NCI-H69 (cell line): Measurements from ENCODE around the gene VIM.

Experiments
- DNase-seq: peaks from one replicate; lab custom pipeline; 2025; lab: John Stamatoyannopoulos, UW

VIM gene

GRCh38 chr10:17209881-17210280 lies 18.2 kb upstream of the VIM start:
- no peak for DNase-seq

- DNase-seq: no peak
Observed at GRCh38 chr10:17210361-17210760, 17.7 kb upstream of the VIM start.

GRCh38 chr10:17212802-17213221 lies 15.2 kb upstream of the VIM start:
- no peak for DNase-seq

DNA sequence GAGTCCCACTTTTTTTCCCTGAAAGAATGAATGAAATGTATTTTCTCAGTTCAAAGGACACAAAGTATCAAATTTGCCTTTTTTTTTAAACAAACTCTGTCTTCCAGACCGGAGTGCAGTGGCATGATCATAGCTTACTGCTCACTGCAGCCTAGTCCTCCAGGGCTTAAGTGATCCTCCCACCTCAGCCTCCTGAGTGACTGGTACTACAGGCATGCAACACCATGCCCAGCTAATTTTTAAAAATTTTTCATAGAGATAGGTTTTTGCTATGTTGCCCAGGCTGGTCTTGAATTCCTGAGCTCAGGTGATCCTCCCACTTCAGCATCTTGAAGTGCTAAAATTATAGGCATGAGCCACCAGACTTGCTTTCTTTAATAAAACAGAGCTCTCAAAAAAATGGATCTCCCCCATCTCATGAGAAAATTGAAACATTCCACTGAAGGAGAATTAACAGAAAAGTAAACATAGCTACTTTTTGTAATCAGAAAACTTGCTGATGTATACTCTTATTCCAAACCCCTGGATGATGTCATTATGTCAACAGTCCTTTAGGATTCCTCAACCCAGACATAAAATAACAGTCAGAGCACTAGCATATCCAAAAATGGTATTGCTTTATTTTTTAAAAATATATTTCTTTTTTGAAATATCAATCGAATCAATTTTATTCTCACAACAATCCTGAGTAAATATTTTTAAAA lies 14.2 kb upstream of the VIM start:
- DNase-seq: no peak

GRCh38 chr10:17214526-17214925 lies 13.5 kb upstream of the VIM start:
- no peak for DNase-seq

DNA sequence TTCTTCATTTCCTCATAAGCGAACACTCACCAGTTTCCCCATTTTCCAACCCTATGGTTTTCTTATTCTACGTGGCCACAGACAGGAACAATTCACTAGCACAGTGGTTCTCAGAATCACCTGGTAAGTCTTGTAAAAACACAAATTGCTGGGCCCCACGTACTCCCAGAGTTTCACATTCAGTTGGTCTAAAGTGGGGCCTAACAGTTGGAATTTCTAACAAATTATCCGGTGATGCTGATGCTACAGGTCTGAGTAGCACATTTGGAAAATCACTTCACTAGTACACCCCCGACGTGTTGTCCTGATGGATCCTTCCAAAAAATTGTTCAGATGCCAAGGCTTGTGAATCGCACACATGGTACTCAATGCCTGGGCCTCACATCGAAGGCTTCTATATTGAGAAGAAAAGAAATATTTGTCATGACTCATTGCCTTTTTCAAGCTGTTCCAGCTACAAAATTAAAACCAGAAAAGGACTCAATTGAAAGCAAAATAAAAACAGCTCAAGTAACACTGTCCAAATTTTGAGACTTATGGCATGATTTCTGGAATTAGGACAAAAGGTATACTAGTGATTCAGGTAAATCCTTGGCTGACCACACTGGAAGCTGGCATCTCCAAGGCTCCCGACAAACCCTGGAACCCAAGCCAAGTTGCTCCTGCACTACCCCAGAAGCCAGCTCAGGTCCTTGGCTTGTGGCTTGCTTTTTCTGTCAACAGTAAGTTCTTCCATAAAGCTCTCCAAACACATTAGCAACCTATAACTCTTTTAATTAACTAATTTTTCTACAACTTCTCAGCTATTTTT lies 12.9 kb upstream of the VIM start:
- DNase-seq: no peak

DNA sequence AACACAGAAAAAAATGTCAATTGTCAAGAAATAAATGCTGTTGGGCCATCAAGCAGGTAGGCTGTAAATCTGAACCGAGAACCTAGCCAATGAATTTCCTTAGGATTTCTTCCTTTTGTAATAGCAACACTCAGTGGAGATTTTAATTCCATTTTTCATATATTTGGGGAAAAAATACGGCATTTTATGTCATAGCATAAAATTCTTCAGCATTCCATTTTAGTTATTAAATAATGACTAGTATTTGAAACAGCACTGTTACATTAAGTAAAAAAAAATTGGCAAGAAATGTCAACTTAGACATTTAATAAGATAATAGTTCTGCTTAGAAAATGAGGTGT lies 12.3 kb upstream of the VIM start:
- DNase-seq: no peak

DNA sequence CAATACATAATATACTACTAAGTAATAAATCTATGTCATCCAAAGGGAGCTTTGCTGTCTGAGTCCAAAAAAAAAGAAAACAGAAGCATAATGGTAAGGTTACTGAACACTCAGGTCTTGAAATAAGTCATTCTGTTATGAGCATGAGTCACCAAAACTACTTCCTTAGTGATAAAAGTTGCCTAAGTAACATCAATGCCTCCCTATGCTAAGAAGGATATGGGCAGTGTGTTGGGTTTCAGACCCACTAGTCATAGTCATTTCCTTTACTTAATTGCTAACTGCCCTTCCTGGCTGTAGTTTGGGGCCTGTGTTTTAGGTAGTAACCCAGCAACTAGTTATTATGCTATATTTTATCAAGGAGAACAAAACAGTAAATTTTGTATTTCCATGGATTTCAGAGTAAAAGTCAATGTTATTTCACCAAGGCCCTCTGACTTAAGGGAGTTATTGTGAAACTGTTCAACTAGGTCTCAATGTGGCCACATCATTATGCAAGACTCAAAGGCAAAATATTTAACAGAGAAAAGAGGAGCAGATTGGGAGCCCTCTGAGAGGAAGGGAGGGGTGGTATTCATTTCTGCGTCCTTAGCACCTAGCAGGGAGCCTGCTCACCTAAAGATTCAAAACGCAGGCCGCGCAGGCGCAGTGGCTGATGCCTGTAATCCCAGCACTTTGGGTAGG lies 11.7 kb upstream of the VIM start:
- DNase-seq: no peak

GRCh38 chr10:17216901-17217395 lies 11.1 kb upstream of the VIM start:
- no peak for DNase-seq

- DNase-seq: no peak
Observed at GRCh38 chr10:17217631-17218232, 10.3 kb upstream of the VIM start.

GRCh38 chr10:17219024-17219423 lies 9.0 kb upstream of the VIM start:
- no peak for DNase-seq

GRCh38 chr10:17220652-17221100 lies 7.4 kb upstream of the VIM start:
- no peak for DNase-seq

DNA sequence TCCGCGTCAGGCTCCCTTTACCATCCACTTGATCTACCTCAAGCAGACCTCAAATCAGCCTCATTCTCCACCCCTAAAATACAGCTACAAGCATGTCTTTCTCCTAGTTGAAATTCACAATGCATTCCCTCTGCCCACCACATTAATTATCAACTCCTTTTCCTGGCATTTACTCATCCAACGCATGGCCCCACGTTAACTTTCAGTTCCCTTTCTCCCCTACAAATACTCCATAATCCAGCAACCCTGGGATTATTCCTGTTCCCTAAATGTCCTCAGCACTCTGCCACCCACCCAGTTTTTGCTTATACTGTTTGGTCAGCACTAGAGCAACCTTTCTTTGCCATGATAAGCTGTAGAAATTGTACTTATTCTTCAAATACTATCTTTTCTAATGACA lies 5.7 kb upstream of the VIM start:
- DNase-seq: no peak

DNA sequence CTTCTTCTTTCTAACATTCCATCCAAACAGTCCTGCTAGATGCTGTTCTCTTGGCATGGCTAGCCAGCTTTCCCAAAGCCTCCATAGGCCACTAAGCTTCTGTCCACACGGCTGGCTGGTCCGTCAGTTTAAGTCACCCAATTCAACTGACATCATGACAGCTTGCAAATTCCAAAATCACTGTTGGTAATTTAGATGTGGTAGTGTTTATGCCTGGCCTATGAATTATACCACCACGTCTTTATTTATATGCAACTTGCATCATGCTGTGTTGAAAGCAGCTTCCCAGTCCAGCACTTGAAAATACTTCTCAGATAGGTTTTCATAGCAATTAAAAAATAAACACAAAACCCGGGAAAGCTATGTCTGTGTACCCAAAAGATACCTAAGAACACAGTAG lies 2.2 kb upstream of the VIM start:
- DNase-seq: no peak

GRCh38 chr10:17226891-17227303 lies 1.1 kb upstream of the VIM start:
- no peak for DNase-seq

GRCh38 chr10:17227367-17228090 lies 512 bp upstream of the VIM start:
- DNase-seq: no peak

- DNase-seq: no peak
Observed at GRCh38 chr10:17229016-17229716, 1.1 kb downstream of the VIM start.

DNA sequence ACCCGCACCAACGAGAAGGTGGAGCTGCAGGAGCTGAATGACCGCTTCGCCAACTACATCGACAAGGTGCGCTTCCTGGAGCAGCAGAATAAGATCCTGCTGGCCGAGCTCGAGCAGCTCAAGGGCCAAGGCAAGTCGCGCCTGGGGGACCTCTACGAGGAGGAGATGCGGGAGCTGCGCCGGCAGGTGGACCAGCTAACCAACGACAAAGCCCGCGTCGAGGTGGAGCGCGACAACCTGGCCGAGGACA lies 1.6 kb downstream of the VIM start:
- no peak for DNase-seq

- peak; percentile 47 for DNase-seq
Observed at GRCh38 chr10:17229967-17230682, 2.1 kb downstream of the VIM start.

DNA sequence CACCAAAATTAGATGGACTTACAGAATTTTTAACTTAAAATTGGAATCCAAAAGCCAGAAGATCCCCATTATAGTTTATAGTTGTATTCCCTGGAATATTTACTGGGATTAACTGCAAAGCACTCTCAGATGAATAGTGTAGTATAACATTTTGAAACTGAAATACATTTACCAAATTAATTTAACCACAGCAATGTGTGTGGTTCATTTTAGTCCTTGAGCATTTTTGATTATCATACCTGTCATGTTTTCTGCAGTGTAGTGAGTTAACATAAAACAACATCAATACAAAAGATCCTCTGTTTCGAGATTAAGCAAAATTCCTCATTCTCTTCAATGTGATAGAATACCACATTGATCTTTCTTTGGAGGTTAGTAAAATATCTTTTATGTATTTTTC lies 3.7 kb downstream of the VIM start:
- no peak for DNase-seq
